GM19438 (cell line): Measurements from ENCODE around the gene EXOC3.

Experiments
- ATAC-seq: cut with Tn5 transposase; IDR thresholded peaks from one replicate; pipeline ENCODE4 v1.9.1; 2021; ENCODE audit warnings: low read depth; ENCODE audit not compliant: unreplicated experiment

The EXOC3 gene

GRCh38 chr5:453725-454481, 10.9 kb downstream of the EXOC3 start:
- ATAC-seq, result no peak

DNA sequence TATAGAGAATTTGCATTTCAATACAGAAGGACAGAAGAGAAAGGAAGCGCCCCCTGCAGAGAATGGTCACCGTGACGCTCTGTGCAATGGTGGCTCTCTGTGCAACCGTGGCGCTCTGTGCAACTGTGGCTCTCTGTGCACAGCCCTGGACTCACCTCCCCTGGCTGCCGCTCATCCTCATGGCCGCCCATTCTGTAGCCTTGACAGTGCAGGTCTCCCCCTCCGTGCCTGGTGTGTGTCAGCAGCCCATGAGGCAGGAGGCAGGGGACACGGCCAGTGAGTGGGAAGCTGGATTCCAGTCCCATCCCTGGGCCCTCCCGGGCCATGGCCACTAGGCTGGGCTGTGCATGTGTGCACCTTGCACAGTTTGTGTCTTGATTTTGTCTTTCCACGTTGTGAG, 12.0 kb downstream of the EXOC3 start:
- no peak for ATAC-seq

DNA sequence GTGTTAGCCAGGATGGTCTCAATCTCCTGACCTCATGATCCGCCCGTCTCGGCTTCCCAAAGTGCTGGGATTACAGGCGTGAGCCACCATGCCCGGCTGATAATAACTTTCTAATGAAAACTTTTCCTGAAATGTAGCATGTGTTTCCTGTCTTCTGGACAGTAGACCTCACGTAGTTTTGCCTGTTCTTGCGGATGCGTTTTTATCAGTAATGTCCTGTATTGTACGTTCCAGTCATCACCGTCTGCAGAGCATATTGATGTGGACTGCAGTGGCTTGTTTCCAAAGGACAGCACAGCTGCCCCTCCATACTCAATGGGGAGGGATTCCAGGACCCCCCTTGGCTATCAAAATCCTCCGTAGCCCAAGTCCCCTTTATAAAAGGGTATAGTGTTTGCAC, 12.8 kb downstream of the EXOC3 start:
- no peak for ATAC-seq

GRCh38 chr5:456351-457194, 13.6 kb downstream of the EXOC3 start:
- no peak for ATAC-seq

GRCh38 chr5:457195-457961, 14.4 kb downstream of the EXOC3 start:
- no peak for ATAC-seq

GRCh38 chr5:458547-459353, 15.8 kb downstream of the EXOC3 start:
- no peak for ATAC-seq

DNA sequence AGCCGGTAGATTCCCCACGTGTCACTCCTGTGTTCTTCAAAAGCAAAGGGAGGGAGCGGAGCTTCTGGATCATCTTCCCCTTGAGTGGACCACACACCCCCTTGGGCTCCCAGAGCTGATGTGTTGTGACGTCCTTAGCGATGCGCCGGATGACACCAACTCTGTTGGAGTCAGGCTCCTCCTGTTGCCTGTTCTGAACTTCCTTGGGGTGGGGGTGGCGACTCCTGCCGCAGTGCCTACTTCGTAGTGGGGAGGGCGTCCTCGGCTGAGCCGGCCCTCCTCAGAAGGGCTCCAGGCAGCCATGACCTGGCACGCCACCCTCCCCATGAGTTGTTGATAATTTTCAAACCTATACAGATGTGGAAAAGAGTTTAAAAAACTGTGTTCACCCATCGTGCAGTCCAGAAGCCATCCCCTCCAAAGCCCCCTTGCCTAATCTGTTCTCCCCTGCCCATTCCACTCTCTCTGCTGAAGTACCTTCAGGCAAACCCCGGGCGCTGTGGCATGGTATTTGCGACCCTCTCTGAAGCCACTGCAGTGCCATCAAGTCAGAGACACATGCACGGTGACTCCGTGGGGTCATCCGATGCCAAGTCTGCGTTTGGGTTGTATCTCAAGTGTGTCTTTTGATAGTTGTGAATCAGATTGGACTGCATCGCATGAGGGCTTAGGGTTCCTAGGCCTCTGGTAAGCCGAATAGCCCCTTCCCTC, 16.7 kb downstream of the EXOC3 start:
- no peak for ATAC-seq

- no peak for ATAC-seq
These were observed 17.3 kb downstream of the EXOC3 start for GRCh38 chr5:460273-460625.

DNA sequence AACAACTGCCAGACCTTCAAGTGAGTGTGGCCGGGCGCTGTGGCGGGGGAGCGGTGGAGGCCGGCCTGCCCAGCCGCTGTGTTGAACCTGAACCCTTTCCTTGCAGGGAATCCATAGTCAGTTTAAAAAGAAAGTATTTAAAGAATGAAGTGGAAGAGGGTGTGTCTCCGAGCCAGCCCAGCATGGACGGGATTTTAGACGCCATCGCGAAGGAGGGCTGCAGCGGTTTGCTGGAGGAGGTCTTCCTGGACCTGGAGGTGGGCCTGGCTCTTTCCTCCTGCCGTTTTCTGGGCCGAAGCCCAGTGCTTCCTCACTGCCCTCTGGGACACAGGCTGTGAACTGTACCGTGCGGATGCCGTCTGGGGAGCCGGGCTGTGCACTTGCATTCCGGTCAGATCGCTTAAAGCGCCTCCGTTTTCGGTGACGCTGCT, 19.1 kb downstream of the EXOC3 start:
- no peak for ATAC-seq

- no peak for ATAC-seq
These were observed 20.3 kb downstream of the EXOC3 start for GRCh38 chr5:463301-463700.

DNA sequence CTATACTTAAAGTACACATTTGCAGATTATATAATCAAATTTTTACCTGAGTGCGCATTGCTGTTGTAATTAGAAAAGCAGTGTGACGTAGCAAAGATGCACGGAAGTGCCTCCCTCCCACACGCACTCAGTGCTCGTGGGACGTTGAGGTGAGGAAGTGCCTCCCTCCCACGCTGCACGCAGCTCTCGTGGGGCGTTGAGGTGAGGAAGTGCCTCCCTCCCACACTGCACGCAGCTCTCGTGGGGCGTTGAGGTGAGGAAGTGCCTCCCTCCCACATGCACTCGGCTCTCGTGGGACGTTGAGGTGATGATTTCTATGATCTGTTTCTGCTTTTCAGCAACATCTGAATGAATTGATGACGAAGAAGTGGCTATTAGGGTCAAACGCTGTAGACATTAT, 21.0 kb downstream of the EXOC3 start:
- ATAC-seq, result no peak

GRCh38 chr5:464446-464842, 21.5 kb downstream of the EXOC3 start:
- no peak for ATAC-seq

DNA sequence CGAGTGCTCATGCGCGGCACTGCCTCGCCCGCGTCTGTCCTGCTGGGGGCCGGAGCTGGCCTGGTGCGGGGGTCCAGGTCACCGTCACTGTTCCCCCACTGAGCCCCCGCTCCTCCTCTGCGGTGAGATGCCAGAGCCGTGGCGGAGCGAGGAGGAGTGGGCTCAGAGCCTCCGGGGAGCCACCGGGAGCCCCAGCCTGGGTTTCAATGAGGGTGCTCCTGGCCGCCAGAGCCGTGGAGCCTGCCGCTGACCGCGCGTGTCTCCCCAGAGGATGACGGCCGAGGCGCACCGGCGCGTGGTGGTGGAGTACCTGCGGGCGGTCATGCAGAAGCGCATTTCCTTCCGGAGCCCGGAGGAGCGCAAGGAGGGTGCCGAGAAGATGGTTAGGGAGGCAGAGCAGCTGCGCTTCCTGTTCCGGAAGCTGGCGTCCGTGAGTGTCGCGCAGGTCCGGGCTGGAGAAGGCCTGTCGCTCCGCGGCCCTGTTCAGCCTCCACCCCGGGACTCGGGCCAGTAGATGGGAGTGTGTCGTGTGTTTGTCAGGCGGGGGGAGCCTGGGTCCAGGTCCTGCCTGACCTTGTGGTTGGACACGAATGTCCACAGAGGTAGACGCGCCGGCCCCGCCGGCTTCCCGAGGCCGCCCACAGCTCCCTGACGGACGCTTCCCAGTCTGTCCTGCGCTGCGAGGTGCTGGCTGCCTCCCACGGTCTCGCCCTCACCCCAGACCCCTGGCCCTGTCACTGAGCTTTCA, 22.0 kb downstream of the EXOC3 start:
- ATAC-seq, result no peak

DNA sequence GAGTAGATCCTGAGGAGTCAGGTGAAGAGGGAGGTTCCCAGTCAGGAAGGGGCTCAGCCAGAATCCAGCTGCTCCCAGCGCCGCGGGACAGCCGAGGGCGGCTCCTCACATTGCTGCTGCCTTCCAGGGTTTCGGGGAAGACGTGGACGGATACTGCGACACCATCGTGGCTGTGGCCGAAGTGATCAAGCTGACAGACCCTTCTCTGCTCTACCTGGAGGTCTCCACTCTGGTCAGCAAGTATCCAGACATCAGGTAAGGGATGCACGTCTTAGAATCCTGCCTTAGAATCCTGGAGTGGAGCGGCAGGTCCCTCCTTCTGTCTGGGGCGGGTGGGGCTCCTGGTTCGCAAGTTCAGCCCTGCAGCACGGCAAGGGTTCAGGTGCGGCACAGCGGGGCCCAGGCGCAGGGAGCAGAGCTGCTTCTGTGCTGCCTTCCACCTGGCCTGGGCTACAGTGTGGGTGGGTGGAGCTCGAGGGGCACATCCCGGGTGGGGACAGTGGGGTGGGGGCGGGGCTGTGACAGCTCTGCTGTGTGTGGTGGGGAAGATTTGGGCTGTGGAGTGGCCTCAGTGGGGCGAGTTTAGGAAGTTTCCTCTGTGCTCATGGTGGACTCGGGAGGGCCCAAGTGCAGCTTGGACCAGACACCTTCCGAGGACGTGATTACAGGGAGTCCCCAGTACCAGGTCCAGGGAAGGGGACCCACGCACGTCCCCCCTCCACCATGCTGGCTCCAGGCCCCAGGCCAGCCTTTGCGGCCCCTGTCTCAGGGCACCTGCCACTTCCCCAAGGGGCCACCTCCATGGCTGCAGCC, 22.8 kb downstream of the EXOC3 start:
- ATAC-seq, result no peak

- ATAC-seq, result no peak
These were observed 23.8 kb downstream of the EXOC3 start for GRCh38 chr5:466661-467310.

DNA sequence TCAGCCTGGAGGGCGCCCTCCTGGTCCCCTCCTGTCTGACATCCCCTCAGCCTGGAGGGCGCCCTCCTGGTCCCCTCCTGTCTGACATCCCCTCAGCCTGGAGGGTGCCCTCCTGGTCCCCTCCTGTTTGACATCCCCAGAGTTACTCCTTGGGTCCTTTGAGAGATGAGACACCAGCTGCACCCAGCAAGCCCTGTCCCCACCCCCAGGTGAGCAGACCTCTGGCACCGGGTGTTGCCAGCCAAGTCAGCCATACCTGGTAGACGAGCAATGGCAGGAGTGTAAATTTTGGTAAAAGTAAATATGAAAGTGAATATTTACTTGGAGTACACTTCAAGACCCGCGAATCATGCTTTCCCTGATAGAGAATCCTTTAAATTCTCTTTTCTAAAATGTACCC, 25.4 kb downstream of the EXOC3 start:
- no peak for ATAC-seq

GRCh38 chr5:469752-470483, 26.9 kb downstream of the EXOC3 start:
- ATAC-seq, result no peak
